NCI-H2081 (cell line): ENCODE measurements around the gene CCL13.

Experiments
- DNase-seq, 2 experiments: peaks; one replicate each; lab custom pipeline; 2025; lab: John Stamatoyannopoulos, UW

The CCL13 gene

GRCh38 chr17:34363183-34363661 is 6.9 kb downstream of the CCL13 start, which contains the start of gene CCL1:
Gene CCL1 (minus strand): TSS chr17:34363233. CDS start chr17:34363161, 72 bp downstream.
- no peak for DNase-seq

DNA sequence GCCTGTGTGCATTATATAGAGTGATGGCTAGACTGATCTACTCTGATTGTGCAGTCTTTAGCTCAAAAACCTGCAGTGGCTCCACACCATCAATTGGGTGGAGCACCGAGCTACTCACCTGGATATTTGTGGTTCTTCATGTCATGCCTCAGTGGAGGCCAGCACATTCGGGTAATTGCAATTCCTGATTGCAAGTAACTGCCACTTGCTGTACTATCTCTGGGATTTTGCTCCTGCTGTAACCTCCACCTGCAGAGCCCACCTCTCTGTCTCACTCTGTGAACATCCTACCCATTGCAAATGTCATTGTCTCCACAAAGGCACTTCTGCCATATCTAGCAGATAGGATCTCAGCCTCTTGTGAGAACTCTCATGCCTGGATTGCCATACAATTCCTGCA is 8.5 kb downstream of the CCL13 start:
- no peak for DNase-seq

DNA sequence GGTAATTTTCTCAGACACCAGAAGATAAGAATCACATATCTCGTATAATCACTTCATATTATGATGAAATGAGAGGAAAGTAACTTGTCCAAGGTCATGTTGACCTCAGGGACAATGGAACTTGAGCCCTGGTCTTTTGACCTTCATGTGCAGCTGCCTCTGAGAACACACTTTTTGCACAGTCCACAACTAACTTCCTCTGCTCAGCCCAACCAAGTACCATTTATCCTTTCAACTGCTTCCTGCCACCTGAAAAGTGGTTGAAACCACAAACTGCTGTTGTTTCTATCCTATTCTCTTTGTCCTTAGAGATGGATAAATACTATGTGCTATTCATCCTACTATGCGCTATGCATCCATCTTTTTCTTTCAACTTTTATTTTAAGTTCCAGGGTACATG is 9.1 kb downstream of the CCL13 start:
- no peak for DNase-seq

- DNase-seq, result no peak
Measured at GRCh38 chr17:34366010-34366409, 9.7 kb downstream of the CCL13 start.

GRCh38 chr17:34366529-34367107 is 10.3 kb downstream of the CCL13 start:
- DNase-seq, result no peak

DNA sequence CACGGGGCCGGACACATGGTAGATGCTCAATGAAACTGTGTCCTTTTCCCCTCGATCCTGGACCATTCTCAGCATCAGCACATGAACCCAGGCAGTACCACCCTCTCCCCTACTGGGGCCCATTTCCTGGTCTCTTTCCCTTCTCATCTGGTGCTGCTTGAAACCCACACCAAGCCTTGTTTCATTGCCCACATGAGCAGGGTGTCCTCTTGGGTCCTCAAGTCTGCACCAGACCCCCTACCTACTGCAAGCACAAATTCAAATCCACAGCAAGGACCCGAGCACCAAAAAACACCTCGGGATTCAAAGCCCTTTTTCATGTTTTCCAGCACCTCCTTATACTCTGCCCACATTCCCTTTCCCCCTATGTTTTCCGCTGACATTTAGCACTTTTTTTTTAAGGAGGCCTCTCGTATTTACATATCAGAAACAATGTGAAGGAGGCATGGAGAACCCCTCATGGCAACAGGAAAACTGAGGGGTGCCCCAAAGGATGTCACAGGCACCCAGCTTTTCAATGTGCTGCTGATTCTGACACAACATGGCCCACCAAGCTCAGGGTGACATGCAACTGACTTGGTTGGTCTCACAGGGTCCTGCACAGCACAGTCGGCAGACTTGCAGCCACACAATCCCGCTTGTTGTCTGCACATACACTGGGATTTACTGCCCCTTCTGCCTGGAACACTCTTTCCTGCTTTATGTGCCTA is 11.4 kb downstream of the CCL13 start:
- DNase-seq, result no peak

GRCh38 chr17:34368196-34368945 is 12.1 kb downstream of the CCL13 start:
- no peak for DNase-seq

GRCh38 chr17:34368946-34369500 is 12.7 kb downstream of the CCL13 start:
- no peak for DNase-seq

- DNase-seq, result no peak
Measured at GRCh38 chr17:34369571-34369970, 13.3 kb downstream of the CCL13 start.

DNA sequence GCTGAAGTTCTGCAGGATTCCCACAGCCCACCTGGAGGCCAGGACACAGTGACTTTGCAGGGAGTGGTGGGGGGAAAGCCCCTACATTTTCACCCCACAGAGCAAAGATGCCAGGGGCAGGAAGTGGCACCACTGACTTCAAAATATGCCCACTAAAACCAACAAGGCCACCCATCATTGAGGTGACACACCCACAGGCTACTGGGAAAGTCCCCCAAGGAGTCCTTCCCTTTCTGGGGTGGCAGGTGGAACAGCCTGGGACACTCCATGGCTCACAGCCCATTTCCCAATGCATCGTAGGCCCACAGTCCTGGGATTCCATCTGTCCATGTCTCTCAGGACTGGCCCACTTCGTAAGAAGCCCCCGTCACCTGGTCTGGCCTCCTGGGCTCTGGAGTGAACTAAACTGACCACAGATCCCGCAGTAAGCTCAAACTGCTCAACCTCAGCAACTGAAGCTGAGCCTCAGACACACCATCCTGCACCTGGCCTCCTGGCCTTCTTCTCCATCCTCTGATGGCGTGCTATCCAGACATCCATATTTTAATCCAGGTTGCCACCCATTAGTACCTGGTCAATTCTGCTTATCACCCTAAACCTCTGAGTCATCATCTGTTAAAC is 14.2 kb downstream of the CCL13 start:
- no peak for DNase-seq

- DNase-seq, result no peak
Measured at GRCh38 chr17:34370997-34371395, 14.7 kb downstream of the CCL13 start.

GRCh38 chr17:34371405-34372100 is 15.3 kb downstream of the CCL13 start:
- no peak for DNase-seq

- DNase-seq, result no peak
Measured at GRCh38 chr17:34374457-34374856, 18.2 kb downstream of the CCL13 start.

- no peak for DNase-seq
Measured at GRCh38 chr17:34375426-34375997, 19.2 kb downstream of the CCL13 start.

GRCh38 chr17:34377078-34377823 is 21.0 kb downstream of the CCL13 start:
- no peak for DNase-seq

- no peak for DNase-seq
Measured at GRCh38 chr17:34378664-34379101, 22.4 kb downstream of the CCL13 start.

- DNase-seq, result no peak
Measured at GRCh38 chr17:34379868-34380267, 23.6 kb downstream of the CCL13 start.

DNA sequence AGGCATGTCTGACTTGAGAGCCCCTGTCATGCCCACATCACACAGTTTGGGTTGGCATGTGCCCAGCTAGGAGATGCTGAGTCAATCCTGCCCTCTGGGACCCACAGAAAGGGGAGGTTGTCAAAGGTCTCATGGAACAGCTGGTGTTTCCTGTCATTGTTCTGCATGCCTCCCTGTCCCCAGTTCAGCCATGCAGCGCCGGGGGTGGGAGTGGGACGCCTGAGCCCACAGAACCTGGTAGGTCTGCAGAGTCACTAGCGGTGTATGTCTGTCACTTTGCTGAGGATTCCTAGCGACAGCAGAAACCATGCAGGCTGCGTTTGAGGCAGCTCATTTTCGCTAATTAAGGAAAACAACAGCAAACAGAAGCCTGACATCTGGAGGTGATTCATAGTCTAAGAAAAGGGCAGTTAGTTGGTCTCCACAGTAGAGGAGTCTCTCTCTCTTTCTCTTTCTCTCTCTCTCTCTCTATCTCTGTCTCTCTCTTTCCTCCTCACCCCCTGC is 26.4 kb downstream of the CCL13 start:
- DNase-seq, result no peak

- no peak for DNase-seq
Measured at GRCh38 chr17:34383216-34383615, 26.9 kb downstream of the CCL13 start.

GRCh38 chr17:34384271-34384670 is 28.0 kb downstream of the CCL13 start:
- DNase-seq, result no peak
